GM21576 (cell line): ENCODE results near the gene SLC49A4.
"Not testable (repeated sequence)": the region's sequence is repeated elsewhere in the genome, so short reads cannot be mapped to it uniquely, and the experiment has no call there.

ENCODE experiments used
- ATAC-seq: cut with Tn5 transposase; IDR thresholded peaks from one replicate; pipeline ENCODE4 v1.9.1; 2021; ENCODE audit warnings: mild to moderate bottlenecking, moderate library complexity; ENCODE audit not compliant: unreplicated experiment

SLC49A4 gene

GRCh38 chr3:122794779-122795673 lies at the start of gene SLC49A4:
TSS of gene SLC49A4 (plus strand) at chr3:122795069. CDS start at chr3:122795193, 124 bp downstream.
- ATAC-seq: peak; percentile 61

GRCh38 chr3:122745369-122746021 lies 49.4 kb upstream of the SLC49A4 start:
- ATAC-seq: no peak

GRCh38 chr3:122747295-122747694 lies 47.6 kb upstream of the SLC49A4 start:
- not testable (repeated sequence) for ATAC-seq

DNA sequence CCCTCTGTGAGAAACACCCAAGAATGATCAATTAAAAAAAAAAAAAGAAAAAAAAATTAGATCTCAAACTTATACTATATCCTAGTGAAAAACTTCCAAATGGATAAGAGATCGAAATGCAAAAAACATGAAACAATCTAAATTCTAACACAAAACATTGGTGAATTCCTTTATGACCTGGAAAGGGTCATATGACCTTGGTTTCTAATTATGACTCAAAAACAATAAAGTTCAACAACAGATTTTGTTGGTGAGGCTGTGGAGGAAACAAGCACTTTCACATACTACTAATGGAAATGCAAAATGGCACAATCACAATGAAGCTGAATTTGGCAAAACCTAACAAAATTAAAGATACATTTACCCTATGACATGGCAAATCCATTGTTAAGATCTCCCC lies 46.5 kb upstream of the SLC49A4 start:
- ATAC-seq: no peak

- no peak for ATAC-seq
Observed at GRCh38 chr3:122754929-122755328, 39.9 kb upstream of the SLC49A4 start.

- no peak for ATAC-seq
Observed at GRCh38 chr3:122755491-122755890, 39.4 kb upstream of the SLC49A4 start.

DNA sequence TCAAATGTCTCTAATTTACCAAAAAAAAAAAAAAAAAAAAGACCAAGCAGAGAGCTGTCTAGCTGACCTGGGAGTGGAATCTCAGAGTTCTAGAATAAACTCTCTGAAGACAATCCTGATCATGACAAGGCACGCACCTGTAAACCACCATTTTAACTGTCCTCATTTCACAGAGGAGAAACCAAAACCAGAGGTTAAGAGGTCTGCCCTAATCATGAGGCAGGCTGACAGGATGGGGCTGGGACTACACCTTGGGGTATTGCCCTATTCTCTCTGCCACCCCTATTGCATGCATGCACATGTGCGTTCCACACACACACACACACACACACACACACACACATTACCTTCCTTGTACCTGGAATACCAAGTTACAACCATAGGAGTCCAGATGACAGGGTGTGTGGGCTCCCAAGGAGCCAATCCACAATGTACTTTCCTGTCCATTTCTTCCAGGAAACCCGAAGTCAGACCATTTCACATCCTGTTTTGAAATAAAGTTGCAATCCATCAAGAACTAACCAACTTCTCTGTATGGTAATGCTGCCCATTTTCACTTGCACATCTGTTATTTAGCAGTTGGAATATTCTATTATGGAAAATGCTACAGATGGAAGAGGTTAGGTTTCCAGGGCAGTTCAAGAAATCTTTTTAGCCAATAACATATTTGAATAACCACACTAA lies 35.9 kb upstream of the SLC49A4 start:
- ATAC-seq: no peak

- no peak for ATAC-seq
Observed at GRCh38 chr3:122760453-122761271, 34.2 kb upstream of the SLC49A4 start.

- no peak for ATAC-seq
Observed at GRCh38 chr3:122766430-122766829, 28.4 kb upstream of the SLC49A4 start.

DNA sequence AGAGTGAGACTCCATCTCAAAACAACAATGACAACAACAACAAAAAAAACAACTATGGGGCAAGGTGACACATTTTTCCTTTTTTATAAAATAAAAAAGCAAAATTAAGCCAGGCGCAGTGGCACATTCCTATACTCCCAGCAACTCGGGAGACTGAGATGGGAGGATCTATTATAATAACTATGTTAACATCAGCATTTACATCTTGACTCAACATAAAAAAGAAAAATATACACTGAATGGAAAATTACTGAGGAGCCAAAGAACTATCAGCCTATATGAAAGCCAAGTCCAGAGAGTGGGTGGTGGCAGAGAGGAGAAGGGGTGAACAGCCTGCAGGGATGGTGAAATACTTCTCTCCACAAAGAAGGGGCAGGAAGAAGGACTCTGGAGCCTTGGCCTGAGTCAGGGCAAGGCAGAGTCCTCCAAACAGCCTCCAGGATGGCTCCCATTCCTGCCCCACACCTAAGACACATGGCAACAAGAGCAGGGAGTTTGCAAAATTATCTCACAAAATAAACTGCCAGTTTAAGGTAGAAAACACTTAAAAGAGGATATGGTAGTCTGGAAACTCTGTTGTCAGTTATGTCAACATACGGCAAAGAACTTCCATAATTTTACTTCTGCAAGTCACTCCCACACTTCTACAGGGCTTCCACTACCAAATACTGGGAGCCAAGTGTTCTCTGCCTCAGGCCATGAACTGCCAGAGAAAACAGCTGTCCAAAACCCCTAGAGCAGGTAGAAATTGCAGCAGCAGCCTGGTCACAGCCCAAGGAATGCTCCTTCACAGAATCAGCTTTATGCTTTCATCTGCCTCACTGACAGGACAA lies 27.1 kb upstream of the SLC49A4 start:
- no peak for ATAC-seq

DNA sequence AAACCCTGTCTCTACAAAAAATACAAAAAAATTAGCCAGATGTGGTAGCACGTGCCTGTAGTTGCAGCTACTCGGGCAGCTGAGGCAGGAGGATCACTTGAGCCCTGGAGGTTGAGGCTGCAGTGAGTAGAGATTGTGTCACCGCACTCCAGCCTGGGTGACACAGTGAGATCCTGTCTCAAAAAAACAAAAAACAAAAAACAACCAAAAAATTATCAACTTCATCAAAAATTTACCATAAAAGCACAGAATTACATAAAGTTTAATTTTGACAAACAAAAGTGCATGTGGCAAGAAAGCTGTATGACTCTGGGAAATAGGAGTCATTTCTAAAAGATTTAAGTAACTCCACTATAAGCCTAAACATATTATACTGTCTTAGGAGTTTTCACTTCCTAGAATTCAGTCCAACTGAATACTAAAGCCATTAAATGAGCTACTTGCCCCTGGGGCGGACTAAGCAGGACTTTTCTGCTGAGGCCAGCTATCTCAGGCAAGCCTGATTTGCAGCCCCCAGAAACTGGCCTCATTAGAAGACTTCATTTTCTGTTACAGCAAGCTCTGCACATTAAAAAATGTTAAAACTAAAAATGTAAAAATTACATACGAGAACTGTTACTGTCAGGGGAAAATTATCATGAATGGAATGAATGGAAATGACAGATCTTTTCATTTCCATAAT lies 24.2 kb upstream of the SLC49A4 start:
- no peak for ATAC-seq

- no peak for ATAC-seq
Observed at GRCh38 chr3:122772827-122773226, 22.0 kb upstream of the SLC49A4 start.

- ATAC-seq: peak; percentile 65
Observed at GRCh38 chr3:122773944-122774509, 20.8 kb upstream of the SLC49A4 start.

DNA sequence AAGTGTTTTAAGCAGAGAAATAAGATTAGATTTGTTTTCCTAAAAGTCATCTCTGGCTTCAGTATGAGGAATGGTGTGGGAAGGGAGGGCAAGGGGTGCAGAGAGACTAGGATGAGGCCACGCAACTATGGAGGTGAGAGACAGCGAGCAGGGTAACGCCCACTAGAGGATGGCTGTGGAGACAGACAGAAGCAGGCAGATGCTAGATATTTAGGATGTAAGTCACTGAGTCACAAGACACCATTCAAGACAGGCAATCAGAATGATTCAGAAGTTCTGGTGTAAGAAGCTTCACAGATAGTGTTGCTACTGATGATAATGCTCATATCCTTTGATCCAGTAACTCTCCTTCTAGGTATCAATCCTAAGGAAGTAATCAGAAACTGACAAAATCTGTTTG lies 20.3 kb upstream of the SLC49A4 start:
- ATAC-seq: peak; percentile 21

DNA sequence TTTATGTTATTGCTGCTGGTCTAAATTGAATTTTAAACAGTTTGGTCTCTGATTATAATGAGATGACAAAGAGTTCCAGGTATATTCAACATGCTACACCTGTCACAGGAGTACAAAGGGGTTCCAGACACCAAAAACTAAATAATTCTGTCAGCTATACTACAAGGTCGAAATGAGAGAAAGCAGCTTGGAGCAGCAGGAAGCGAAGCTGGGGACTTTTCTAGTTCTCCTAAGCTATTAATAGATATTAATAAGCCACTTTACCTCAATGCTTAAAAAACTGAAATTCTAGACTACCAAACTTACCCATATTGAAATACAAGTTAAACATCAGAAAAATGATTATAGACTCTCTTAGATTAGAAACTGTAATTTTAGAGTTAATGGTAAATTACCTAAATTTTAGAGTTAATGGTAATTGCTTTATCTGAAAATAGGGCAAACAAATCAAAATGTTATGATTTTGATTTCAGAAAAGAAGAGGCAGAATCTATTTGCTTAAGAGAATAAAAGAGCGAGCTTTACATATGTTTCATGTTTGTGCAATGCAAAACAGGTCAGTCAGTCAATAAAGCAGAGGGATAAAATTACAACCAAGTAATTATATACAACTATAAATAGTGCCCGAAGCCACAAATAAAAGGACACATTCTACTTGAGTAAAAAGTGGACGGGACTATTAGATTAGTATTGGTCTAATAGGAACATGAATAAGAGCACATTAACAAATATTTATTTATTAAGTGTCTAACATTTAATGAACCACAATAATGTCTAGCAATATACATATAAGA lies 18.0 kb upstream of the SLC49A4 start:
- ATAC-seq: no peak

DNA sequence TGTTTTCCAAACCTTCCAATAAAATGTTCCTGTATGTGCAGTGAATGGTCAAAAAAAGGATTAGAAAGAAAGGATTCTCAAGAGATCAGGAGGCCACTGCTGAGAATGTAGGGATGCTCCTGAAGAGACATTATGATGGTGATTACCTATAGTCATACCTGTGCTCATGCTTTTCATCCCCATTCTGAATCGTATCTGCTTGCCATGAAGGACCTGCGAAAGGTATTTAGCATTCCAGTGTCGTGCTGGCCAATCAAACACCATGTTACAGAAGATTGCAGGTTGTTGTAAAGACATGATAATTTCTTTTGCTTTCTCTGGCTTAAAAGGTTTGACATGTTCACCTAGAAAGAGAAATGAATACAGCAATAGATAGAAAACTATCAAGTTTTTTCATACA lies 17.3 kb upstream of the SLC49A4 start:
- ATAC-seq: no peak

- ATAC-seq: no peak
Observed at GRCh38 chr3:122782804-122783203, 12.1 kb upstream of the SLC49A4 start.

DNA sequence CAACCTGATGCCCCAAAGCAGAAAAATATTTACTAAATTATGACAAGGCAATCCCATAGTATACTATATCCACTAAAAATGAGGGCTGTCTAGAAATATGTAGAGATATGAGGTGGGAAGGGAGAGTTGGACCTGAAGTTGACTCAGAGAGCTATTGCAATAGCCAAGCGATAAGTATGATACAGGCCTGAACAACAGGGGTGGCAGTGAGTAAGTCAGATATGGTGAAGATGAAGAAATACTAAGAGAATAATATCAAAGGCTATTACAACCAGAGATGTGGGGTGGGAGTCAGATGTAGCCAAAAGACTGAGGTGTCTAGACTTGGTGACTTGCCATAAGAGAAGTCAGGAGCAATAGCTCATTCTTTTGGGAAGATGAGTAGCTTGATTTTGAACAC lies 10.4 kb upstream of the SLC49A4 start:
- no peak for ATAC-seq
